Cerebellar nuclear complex (tissue), 1 donor: ENCODE data around the gene SLC39A10.

Source experiments
- DNase-seq, 2 experiments: peaks; one replicate each; lab custom pipeline; 2025; lab: John Stamatoyannopoulos, UW

The SLC39A10 gene

DNA sequence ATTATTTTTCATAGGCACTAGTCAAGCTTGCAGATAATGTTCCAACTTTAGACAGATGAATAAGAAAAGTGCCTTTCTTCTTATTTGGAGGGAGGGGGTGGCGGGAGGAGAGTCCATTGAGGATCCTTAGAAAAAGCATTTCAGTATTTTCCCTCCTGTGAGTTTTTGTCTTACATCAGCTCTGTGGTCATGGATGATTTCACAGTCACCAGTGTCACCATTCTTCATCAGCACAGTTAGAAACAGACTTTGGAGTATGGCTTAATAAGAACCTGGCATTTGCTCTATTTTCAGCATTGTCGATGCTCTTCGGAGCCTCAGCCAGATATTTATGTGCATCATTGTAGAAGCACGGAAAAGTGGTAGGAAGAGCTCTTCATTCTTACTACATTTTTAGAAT is 70.1 kb downstream of the SLC39A10 start:
- no peak for DNase-seq

- DNase-seq: no peak
Observed at GRCh38 chr2:195730912-195731311, 73.9 kb downstream of the SLC39A10 start.

- no peak for DNase-seq
Observed at GRCh38 chr2:195732574-195732973, 75.5 kb downstream of the SLC39A10 start.

DNA sequence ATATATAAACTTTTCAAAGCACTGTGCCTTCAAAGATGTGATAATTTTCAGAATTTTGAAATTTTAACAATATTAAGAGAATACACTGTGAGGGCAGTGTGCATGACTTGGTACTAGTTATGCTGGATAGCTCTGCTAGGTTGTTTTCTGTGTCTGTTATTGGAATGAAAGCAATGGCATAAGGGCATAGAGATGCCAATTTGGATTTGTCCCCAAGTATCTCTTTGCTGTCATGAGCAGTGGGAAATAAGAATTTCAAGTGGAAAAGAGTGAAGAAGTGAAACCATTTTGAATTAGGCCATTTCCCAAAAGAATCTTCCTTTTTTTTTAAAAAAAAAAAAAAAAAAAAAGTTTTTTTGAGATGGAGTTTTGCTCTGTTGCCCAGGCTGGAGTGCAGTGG is 76.8 kb downstream of the SLC39A10 start:
- DNase-seq: no peak

DNA sequence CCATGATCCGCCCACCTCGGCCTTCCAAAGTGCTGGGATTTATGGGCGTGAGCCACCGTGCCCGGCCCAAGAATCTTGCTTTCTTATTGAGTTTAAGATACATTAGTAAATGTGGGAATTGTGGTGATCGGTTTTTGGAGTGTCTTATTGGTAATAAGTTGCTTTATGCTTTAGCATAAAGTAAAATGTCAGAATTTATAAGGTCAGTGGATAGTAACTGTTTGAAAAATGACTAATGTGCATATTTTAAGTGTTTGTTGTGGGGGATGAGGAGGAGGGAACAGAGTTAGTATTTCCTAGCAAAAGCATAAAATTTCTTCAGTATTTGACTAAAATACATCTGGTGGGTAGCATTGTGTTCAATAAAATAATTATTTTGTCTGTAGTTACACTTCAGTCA is 77.4 kb downstream of the SLC39A10 start:
- no peak for DNase-seq

DNA sequence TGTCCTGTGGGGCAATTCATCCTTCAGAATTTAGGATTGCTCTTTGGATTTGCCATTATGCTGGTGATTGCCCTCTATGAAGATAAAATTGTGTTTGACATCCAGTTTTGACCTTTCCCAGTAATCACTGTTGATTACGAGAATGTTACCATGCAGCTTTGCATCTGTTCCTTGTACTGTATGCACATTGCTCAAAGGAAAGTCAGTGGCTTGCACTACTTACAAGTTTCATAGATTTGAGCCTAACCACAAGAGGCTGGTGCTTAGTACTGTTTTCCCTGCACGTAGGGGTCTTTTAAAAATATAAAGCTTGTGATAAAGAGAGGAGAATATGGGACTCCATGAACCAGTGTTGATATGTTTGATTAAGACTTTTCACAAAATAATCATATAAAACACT is 77.9 kb downstream of the SLC39A10 start:
- DNase-seq: no peak

- DNase-seq: no peak
Observed at GRCh38 chr2:195735347-195735746, 78.3 kb downstream of the SLC39A10 start.

- DNase-seq: no peak
Observed at GRCh38 chr2:195737511-195738325, 80.7 kb downstream of the SLC39A10 start.

GRCh38 chr2:195741191-195741590 is 84.2 kb downstream of the SLC39A10 start:
- no peak for DNase-seq

GRCh38 chr2:195756218-195756942 is 99.4 kb downstream of the SLC39A10 start:
- DNase-seq: no peak

DNA sequence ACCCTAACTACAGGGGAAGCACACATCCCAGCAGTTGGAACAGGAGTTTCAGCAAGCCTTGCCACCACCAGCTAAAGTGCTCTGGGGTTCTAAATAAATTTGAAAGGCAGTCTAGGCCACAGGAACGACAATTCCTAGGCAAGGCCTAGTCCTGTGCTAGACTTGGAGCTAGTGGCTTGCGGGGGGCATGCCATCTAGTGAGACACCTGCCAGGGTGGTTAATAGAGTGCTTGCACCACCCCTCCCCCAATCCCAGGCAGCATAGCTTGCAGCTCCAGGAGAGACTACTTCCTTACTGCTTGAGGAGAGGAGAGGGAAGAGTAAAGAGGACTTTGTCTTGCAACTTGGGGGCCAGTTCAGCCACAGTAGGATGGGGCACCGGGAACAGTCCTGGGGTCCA is 101.8 kb downstream of the SLC39A10 start:
- DNase-seq: no peak

- DNase-seq: no peak
Observed at GRCh38 chr2:195759877-195760276, 102.9 kb downstream of the SLC39A10 start.

- no peak for DNase-seq
Observed at GRCh38 chr2:195763866-195764265, 106.8 kb downstream of the SLC39A10 start.

DNA sequence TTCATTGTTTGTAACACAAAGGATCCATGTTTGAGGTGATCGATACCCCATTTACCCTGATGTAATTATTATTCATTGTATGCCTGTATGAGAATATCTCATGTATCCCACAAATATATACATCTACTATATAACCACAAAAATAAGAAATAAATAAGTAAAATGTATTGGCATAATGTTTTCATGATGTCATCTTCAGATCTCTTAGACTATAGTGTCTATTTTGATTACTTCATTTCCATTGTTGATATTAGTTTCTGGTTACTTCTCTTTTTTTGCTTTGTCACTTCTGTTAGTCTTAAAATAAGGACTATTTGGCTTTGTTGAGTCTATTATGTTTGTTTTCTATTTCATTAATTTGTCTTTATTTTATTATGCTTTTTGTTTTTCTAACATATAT is 109.7 kb downstream of the SLC39A10 start:
- DNase-seq: no peak

GRCh38 chr2:195768431-195768830 is 111.4 kb downstream of the SLC39A10 start:
- DNase-seq: no peak

GRCh38 chr2:195769975-195770374 is 112.9 kb downstream of the SLC39A10 start:
- no peak for DNase-seq

DNA sequence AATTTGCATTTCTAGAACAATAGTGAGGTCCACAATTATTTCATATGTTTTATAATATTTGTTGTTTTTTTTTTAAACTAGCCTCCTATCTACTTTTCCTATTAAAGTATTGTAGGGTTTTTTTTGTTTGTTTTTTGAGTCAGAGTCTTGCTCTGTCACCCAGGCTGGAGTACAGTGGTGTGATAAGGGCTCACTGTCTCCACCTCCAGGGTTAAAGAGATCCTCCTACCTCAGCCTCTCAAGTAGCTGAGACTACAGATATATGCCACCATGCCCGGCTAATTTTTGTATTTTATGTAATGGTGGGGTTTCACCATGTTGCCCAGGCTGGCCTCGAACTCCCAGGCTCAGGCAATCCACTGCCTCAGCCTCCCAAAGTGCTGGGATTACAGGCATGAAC is 122.5 kb downstream of the SLC39A10 start:
- no peak for DNase-seq

DNA sequence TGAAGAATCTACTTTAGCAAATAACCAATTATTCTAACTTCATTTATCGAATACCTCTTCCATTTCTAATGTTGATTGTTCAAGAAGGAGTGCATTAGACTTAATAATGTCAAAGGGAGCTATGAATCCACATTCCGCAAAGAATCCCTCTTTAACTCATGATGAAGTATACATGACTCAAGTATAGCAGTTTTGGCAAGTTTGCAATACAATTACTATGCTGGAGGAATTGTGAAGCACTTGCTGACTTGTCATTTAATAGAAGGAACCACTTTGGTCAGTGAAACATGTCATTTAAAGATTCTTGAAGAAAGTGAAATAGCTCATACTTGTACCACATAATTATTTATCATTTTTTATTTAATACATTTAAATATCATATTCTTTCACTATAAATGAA is 125.1 kb downstream of the SLC39A10 start:
- no peak for DNase-seq
